H1 (cell line): Measurements from ENCODE around the gene KCNK3. TPM values are rescaled to one million over a fixed set of nuclear protein-coding genes. Genes with fewer than 3 reads are reported as not detected.

ENCODE experiments used
- KDM1A ChIP-seq: fragments of 200-600, 300-600 bp; sonication (generic); IDR thresholded peaks from 2 replicates; pipeline ENCODE4 v1.7.1; 2016; ENCODE audit warnings: mild to moderate bottlenecking, low read length, borderline replicate concordance
- SUZ12 ChIP-seq: fragments of 200-600 bp; sonication (generic); IDR thresholded peaks from 2 replicates; pipeline ENCODE4 v1.6.1; 2012; ENCODE audit warnings: mild to moderate bottlenecking, inconsistent platforms, low read length, moderate library complexity, mixed read lengths
- polyA plus RNA-seq, 7 experiments: library from polyadenylated mRNA; depleted of rRNA in 3 of 7; stranded (reverse) in 5 of 7; unstranded in 2 of 7; fragments of >200 nt in 5 of 7; fragments of 200-250 nt in 2 of 7; gene quantifications; 1 replicate in 5 of 7; 2 replicates in 1 of 7; 4 replicates in 1 of 7; pipeline versions ENCODE4 v1.2.1 to v1.2.3, GENCODE V29; 2011 to 2013; ENCODE audit warnings: missing spikeins in 2 of 7, mixed read lengths in 2 of 7
- total RNA-seq: library from RNA; stranded (reverse); fragmentation: NEBNext Ultra II Directional; extraction: Animal tissue kit (Norgen Biotek cat#: 25700); gene quantifications from 2 replicates; pipeline ENCODE4 v1.2.1, GENCODE V29; 2021
- TF ChIP-seq, protein P1 (sequence below): fragments of 300-600 bp; sonication (generic); IDR thresholded peaks from 2 replicates; pipeline ENCODE4 v1.7.1; 2012; ENCODE audit warnings: low read length, moderate library complexity, mild to moderate bottlenecking, inconsistent platforms; ENCODE audit not compliant: insufficient replicate concordance

KCNK3 gene
- total and polyA plus RNA-seq, 2 of the 8 experiments (the other 6 are each of a cell fraction or from before 2014, with no cell fraction given): 0.29 to 0.30 TPM

DNA sequence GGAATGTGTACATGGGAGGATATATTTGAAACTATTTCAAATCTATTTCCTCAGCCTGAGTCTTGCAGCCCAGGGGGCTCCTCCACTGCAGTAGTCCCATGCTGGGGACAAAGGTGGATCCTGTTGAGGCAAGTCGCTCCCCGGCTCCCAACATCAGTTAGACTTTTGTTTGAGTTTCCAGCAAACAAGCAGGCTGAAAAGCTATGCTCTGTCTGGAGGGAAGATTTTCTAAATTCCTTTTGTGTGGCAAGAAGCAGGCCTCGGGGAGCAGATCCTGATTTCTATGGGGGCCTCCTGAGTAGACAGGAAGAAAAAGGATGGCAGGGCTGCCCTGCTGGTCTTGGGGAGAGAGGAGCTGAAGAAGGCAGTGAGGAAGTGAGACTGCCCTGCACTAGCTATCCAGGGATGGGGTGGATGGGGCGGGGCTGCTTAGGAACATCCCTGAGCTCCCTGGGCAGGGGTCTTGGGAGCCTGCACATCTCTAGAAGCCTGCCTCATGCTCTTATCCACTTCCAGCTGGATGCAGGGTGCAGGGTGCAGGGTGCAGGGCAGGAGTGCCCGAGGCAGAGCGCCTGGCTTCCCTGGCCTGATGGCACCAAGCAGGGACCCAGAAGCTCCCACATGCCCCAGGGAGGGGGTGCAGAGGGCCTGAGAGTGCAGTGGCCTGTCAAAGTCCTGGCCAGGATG, 45.4 kb upstream of the KCNK3 start (continued):
- TF ChIP-seq, protein P1, sequence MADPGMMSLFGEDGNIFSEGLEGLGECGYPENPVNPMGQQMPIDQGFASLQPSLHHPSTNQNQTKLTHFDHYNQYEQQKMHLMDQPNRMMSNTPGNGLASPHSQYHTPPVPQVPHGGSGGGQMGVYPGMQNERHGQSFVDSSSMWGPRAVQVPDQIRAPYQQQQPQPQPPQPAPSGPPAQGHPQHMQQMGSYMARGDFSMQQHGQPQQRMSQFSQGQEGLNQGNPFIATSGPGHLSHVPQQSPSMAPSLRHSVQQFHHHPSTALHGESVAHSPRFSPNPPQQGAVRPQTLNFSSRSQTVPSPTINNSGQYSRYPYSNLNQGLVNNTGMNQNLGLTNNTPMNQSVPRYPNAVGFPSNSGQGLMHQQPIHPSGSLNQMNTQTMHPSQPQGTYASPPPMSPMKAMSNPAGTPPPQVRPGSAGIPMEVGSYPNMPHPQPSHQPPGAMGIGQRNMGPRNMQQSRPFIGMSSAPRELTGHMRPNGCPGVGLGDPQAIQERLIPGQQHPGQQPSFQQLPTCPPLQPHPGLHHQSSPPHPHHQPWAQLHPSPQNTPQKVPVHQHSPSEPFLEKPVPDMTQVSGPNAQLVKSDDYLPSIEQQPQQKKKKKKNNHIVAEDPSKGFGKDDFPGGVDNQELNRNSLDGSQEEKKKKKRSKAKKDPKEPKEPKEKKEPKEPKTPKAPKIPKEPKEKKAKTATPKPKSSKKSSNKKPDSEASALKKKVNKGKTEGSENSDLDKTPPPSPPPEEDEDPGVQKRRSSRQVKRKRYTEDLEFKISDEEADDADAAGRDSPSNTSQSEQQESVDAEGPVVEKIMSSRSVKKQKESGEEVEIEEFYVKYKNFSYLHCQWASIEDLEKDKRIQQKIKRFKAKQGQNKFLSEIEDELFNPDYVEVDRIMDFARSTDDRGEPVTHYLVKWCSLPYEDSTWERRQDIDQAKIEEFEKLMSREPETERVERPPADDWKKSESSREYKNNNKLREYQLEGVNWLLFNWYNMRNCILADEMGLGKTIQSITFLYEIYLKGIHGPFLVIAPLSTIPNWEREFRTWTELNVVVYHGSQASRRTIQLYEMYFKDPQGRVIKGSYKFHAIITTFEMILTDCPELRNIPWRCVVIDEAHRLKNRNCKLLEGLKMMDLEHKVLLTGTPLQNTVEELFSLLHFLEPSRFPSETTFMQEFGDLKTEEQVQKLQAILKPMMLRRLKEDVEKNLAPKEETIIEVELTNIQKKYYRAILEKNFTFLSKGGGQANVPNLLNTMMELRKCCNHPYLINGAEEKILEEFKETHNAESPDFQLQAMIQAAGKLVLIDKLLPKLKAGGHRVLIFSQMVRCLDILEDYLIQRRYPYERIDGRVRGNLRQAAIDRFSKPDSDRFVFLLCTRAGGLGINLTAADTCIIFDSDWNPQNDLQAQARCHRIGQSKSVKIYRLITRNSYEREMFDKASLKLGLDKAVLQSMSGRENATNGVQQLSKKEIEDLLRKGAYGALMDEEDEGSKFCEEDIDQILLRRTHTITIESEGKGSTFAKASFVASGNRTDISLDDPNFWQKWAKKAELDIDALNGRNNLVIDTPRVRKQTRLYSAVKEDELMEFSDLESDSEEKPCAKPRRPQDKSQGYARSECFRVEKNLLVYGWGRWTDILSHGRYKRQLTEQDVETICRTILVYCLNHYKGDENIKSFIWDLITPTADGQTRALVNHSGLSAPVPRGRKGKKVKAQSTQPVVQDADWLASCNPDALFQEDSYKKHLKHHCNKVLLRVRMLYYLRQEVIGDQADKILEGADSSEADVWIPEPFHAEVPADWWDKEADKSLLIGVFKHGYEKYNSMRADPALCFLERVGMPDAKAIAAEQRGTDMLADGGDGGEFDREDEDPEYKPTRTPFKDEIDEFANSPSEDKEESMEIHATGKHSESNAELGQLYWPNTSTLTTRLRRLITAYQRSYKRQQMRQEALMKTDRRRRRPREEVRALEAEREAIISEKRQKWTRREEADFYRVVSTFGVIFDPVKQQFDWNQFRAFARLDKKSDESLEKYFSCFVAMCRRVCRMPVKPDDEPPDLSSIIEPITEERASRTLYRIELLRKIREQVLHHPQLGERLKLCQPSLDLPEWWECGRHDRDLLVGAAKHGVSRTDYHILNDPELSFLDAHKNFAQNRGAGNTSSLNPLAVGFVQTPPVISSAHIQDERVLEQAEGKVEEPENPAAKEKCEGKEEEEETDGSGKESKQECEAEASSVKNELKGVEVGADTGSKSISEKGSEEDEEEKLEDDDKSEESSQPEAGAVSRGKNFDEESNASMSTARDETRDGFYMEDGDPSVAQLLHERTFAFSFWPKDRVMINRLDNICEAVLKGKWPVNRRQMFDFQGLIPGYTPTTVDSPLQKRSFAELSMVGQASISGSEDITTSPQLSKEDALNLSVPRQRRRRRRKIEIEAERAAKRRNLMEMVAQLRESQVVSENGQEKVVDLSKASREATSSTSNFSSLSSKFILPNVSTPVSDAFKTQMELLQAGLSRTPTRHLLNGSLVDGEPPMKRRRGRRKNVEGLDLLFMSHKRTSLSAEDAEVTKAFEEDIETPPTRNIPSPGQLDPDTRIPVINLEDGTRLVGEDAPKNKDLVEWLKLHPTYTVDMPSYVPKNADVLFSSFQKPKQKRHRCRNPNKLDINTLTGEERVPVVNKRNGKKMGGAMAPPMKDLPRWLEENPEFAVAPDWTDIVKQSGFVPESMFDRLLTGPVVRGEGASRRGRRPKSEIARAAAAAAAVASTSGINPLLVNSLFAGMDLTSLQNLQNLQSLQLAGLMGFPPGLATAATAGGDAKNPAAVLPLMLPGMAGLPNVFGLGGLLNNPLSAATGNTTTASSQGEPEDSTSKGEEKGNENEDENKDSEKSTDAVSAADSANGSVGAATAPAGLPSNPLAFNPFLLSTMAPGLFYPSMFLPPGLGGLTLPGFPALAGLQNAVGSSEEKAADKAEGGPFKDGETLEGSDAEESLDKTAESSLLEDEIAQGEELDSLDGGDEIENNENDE: no peak
- TF ChIP-seq SUZ12 (no peak), KDM1A (no peak)
